ENCODE measurements around the gene CCDC9B. TPM values are rescaled to one million over a fixed set of nuclear protein-coding genes. Genes with fewer than 3 reads are reported as not detected.

The CCDC9B gene
- total and polyA plus RNA-seq, 8 donors: 0.58 to 39.3 (median 11.3) TPM

DNA sequence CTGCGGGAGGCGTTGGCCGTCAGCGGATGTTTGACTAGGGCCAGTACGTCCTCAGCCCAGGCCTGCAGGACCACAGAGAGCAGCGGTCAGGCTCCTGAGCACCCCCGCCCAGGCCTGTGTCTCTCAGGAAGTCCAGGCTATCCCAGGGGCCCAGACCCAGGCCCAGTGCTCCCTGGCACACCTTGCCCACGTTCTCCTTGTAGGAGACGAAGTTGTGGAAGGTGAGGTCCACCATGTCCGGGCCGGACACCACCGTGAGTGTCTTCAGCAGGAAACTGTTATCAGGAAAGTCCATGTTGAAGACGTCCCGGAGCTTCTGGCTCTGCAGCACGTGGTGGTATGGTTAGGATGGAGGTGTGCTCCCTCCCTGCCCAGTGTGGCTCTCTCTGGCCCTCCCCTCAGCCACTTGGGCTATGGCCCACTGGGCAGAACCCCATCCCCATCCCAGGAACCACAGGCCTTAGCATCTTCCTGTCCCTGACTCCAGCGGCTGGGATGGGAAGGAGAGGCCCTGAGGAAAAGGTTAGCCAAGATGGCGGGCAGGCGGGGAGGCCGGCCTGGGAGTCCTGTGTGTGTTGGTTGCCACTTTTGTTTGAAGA lies 38.4 kb downstream of the CCDC9B start:
- Histone ChIP-seq H3K4me1 (peaks cover 1 to 27% (median 4%) of the 10 kb centered on the region in 4 donors), H3K36me3 (peaks cover 0 to 29% (median 0%) of the 10 kb centered on the region in 4 donors), H3K27ac (no peak overlapping the region), H3K27me3 (no peaks in the 10 kb centered on the region), H3K4me3 (no peak overlapping the region), H3K9me3 (peaks cover 0 to 5% (median 0%) of the 10 kb centered on the region in 4 donors)
- 90 to 94% (median 92%) methylated on average over 9 to 19 of the region's 19 CpGs for WGBS, 5 donors
- intact Hi-C loops (cut with DNase I; ENCODE audit: low total_unique reads): no loop called here
- TF ChIP-seq, protein P1, sequence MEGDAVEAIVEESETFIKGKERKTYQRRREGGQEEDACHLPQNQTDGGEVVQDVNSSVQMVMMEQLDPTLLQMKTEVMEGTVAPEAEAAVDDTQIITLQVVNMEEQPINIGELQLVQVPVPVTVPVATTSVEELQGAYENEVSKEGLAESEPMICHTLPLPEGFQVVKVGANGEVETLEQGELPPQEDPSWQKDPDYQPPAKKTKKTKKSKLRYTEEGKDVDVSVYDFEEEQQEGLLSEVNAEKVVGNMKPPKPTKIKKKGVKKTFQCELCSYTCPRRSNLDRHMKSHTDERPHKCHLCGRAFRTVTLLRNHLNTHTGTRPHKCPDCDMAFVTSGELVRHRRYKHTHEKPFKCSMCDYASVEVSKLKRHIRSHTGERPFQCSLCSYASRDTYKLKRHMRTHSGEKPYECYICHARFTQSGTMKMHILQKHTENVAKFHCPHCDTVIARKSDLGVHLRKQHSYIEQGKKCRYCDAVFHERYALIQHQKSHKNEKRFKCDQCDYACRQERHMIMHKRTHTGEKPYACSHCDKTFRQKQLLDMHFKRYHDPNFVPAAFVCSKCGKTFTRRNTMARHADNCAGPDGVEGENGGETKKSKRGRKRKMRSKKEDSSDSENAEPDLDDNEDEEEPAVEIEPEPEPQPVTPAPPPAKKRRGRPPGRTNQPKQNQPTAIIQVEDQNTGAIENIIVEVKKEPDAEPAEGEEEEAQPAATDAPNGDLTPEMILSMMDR (IDR thresholded peaks at IDR 0.05): no peak
- TF ChIP-seq POLR2AphosphoS5 (IDR thresholded peaks at IDR 0.05): no peak
- TF ChIP-seq POLR2A (IDR thresholded peaks at IDR 0.05): no peak
- no peak for TF ChIP-seq EP300 (IDR thresholded peaks at IDR 0.05)
- DNase-seq: no peak

DNA sequence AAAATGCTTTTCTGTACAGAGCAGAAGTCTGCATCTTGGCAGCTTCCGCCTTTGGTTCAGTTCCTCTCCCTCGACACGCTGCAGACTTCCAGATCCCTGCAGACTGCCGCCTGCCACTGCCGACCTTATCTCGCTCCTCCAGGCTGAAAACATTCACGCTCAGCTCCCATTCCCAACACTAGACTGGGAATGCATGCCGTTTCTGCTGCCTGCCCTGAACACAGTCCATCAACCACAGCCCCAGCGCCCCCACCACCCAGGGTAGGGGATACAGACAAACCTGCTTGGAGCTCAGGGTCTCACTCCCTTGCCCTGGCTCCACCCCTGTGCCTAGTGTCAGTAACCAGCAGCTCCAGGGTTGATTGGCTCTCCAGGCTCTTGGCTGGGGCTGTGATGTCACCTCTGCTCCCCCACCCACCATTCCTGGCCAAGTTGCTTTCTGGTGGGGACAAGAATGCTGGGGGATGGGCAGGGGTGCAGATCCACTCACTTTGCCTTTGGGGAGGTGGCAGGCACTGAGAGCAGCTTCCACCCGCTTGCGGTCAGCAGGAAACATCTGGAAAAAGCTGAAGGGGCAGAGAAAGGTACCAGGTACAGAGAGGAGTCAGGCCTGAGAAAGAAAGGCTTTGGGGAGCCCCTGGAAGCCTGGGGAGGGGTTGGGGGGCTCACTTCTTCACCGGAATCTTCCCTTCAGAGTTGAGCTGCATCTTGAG lies 39.1 kb downstream of the CCDC9B start:
- Histone ChIP-seq H3K9me3 (peaks cover 0 to 5% (median 0%) of the 10 kb centered on the region in 4 donors), H3K27me3 (no peaks in the 10 kb centered on the region), H3K36me3 (peaks cover 0 to 29% (median 0%) of the 10 kb centered on the region in 4 donors), H3K4me3 (no peak overlapping the region), H3K4me1 (peaks cover 0 to 22% (median 0%) of the 10 kb centered on the region in 4 donors), H3K27ac (no peak overlapping the region)
- DNase-seq: peak in 1 of 2 donors; percentile 47
- intact Hi-C loops (cut with DNase I; ENCODE audit: low total_unique reads): no loop called here
- 47 to 67% (median 54%) methylated on average over 12 of the region's 12 CpGs for WGBS, 5 donors
- TF ChIP-seq POLR2A (IDR thresholded peaks at IDR 0.05) (no peak), EP300 (IDR thresholded peaks at IDR 0.05) (no peak), POLR2AphosphoS5 (IDR thresholded peaks at IDR 0.05) (no peak)
- TF ChIP-seq, protein P1 (IDR thresholded peaks at IDR 0.05): no peak

GRCh38 chr15:40300771-40301170 lies 40.0 kb downstream of the CCDC9B start:
- no peak for DNase-seq
- intact Hi-C loops (cut with DNase I; ENCODE audit: low total_unique reads): no loop called here
- TF ChIP-seq EP300 (IDR thresholded peaks at IDR 0.05): no peak
- no peak for TF ChIP-seq POLR2AphosphoS5 (IDR thresholded peaks at IDR 0.05)
- TF ChIP-seq, protein P1 (IDR thresholded peaks at IDR 0.05): no peak
- no peak for TF ChIP-seq POLR2A (IDR thresholded peaks at IDR 0.05)

DNA sequence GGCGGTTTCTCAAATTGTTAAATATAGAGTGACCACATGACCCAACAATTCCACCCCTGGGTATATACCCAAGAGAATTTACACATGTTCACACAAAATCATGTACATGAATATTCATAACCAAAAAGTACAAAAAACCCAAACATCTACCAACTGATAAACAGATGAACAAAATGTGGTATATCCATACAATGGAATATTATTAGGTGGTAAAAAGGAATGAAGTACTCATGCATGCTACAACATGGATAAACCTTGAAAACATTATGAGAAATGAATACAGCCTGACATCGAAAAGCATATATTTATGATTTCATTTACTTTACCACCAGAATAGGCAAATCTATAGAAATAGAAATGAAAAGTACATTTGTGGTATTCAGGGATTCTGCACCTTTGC lies 40.4 kb downstream of the CCDC9B start:
- Histone ChIP-seq H3K4me1 (peaks cover 0 to 30% (median 4%) of the 10 kb centered on the region in 4 donors), H3K27ac (no peak overlapping the region), H3K4me3 (no peak overlapping the region), H3K27me3 (no peaks in the 10 kb centered on the region), H3K36me3 (peaks cover 0 to 36% (median 0%) of the 10 kb centered on the region in 4 donors), H3K9me3 (peaks cover 0 to 5% (median 0%) of the 10 kb centered on the region in 4 donors)
- DNase-seq: no peak
- intact Hi-C loops (cut with DNase I; ENCODE audit: low total_unique reads): no loop called here
- TF ChIP-seq, protein P1 (IDR thresholded peaks at IDR 0.05): no peak
- TF ChIP-seq POLR2A (IDR thresholded peaks at IDR 0.05) (no peak), EP300 (IDR thresholded peaks at IDR 0.05) (no peak), POLR2AphosphoS5 (IDR thresholded peaks at IDR 0.05) (no peak)
- WGBS, 5 donors: 94 to 99% (median 97%) methylated on average over 2 of the region's 2 CpGs

More at GRCh38 chr15:40300771-40301170, 40.0 kb downstream of the CCDC9B start:
- peaks cover 0 to 28% (median 4%) of the 10 kb centered on the region in 4 donors for H3K4me1 ChIP-seq
- H3K27me3 ChIP-seq: no peaks in the 10 kb centered on the region
- H3K36me3 ChIP-seq: peaks cover 0 to 33% (median 0%) of the 10 kb centered on the region in 4 donors
- no peak overlapping the region for H3K27ac ChIP-seq
- 67 to 91% (median 85%) methylated on average over 1 to 2 of the region's 2 CpGs for WGBS, 5 donors
- H3K4me3 ChIP-seq: no peak overlapping the region
- H3K9me3 ChIP-seq: peaks cover 0 to 5% (median 0%) of the 10 kb centered on the region in 4 donors

Data from stomach (tissue), 9 donors.